Loucy (cell line): ENCODE results near the gene THBS4.

Experiments
- H2AFZ ChIP-seq: fragments of 200-600 bp; sonication (generic); 2 replicates; pipeline ENCODE4 v1.6.0; 2016; ENCODE audit warnings: antibody characterized with exemption, mild to moderate bottlenecking, low read length, moderate library complexity
- H3F3A ChIP-seq: fragments of 200-600 bp; 2 replicates; pipeline ENCODE4 v1.6.0; 2016; ENCODE audit warnings: antibody characterized with exemption, low read depth, mild to moderate bottlenecking
- H3K27me3 ChIP-seq: fragments of 200-600 bp; sonication (generic); 2 replicates; pipeline ENCODE4 v1.6.1; 2014; ENCODE audit warnings: low read length, mild to moderate bottlenecking; ENCODE audit not compliant: insufficient read depth, poor library complexity, severe bottlenecking
- H3K36me3 ChIP-seq: fragments of 200-600 bp; sonication (generic); 2 replicates; pipeline ENCODE4 v1.6.1; 2016; ENCODE audit warnings: low read length; ENCODE audit not compliant: insufficient read depth
- H3K4me1 ChIP-seq: fragments of 200-600 bp; sonication (generic); 2 replicates; pipeline ENCODE4 v1.5.1; 2014; ENCODE audit warnings: low read length, mild to moderate bottlenecking; ENCODE audit not compliant: insufficient read depth, poor library complexity, severe bottlenecking
- H3K4me2 ChIP-seq: fragments of 200-600 bp; sonication (generic); 2 replicates; pipeline ENCODE4 v1.6.0; 2014; ENCODE audit warnings: antibody characterized with exemption, low read length, low read depth, mild to moderate bottlenecking; ENCODE audit not compliant: poor library complexity, severe bottlenecking
- H3K4me3 ChIP-seq: fragments of 200-600 bp; sonication (generic); 2 replicates; pipeline ENCODE4 v1.5.1; 2014; ENCODE audit warnings: low read length, mild to moderate bottlenecking, mixed read lengths; ENCODE audit not compliant: poor library complexity, severe bottlenecking
- H3K79me2 ChIP-seq: fragments of 200-600 bp; sonication (generic); 2 replicates; pipeline ENCODE4 v1.6.1; 2014; ENCODE audit warnings: low read length; ENCODE audit not compliant: insufficient read depth
- H3K9ac ChIP-seq: fragments of 200-600 bp; sonication (generic); 2 replicates; pipeline ENCODE4 v1.6.0; 2014; ENCODE audit warnings: mild to moderate bottlenecking, low read depth, low read length, moderate library complexity; ENCODE audit not compliant: poor library complexity, severe bottlenecking
- H3K9me2 ChIP-seq: fragments of 200-600 bp; sonication (generic); replicated peaks from 2 replicates; pipeline ENCODE4 v1.6.1; 2016; ENCODE audit warnings: low read depth, low read length, mixed read lengths
- H3K9me3 ChIP-seq: fragments of 200-600 bp; sonication (generic); 2 replicates; pipeline ENCODE4 v1.6.1; 2014; ENCODE audit warnings: mild to moderate bottlenecking, antibody characterized with exemption, low read length, low read depth; ENCODE audit not compliant: insufficient read depth
- H4K20me1 ChIP-seq: fragments of 200-600 bp; sonication (generic); 2 replicates; pipeline ENCODE4 v1.6.0; 2014; ENCODE audit warnings: antibody characterized with exemption, low read length, mild to moderate bottlenecking; ENCODE audit not compliant: insufficient read depth, poor library complexity, severe bottlenecking
- EZH2phosphoT487 ChIP-seq: fragments of 200-600 bp; IDR thresholded peaks from 2 replicates; pipeline ENCODE4 v1.6.1; 2018; ENCODE audit warnings: antibody characterized with exemption, mild to moderate bottlenecking, moderate library complexity, borderline replicate concordance
- TF ChIP-seq, protein P1 (sequence below): fragments of 200-600 bp; sonication (generic); conservative IDR thresholded peaks from 2 replicates; pipeline ENCODE4 v1.5.1; 2014; ENCODE audit warnings: mild to moderate bottlenecking, antibody characterized with exemption, low read length

Gene THBS4

DNA sequence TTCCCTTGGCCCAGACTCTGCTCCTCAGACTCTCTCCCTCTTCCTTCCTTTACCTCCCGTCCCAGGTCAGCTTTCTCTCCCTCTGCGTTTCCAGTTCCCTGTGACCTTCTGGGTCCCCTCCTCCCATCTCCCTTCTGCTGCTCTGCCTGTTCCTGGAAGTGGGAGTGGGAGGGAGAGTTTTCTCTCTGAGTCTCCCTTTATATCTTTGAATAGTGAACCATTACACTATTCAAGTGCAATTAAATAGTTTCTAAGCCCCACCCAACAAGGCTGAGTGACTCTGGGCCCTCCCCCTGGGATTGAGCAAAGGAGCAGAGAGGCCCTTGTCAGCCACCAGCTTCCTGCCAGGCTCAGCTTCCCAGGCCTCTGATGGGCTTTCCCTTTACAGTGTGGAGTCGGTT, 34.8 kb downstream of the THBS4 start:
- Histone ChIP-seq H2AFZ (peak overlapping the region; percentile 65), H3F3A (no peaks in the 10 kb centered on the region), H3K4me2 (peak overlapping the region; percentile 69), H3K9me3 (no peaks in the 10 kb centered on the region), H3K79me2 (no peaks in the 10 kb centered on the region), H3K4me3 (peak overlapping the region; percentile 46), H3K27me3 (no peaks in the 10 kb centered on the region), H3K4me1 (peaks cover 42% of the 10 kb centered on the region), H3K36me3 (no peaks in the 10 kb centered on the region), H4K20me1 (no peaks in the 10 kb centered on the region), H3K9me2 (no peaks in the 10 kb centered on the region), H3K9ac (peak overlapping the region; percentile 57)
- TF ChIP-seq EZH2phosphoT487, result no peak
- TF ChIP-seq, protein P1, sequence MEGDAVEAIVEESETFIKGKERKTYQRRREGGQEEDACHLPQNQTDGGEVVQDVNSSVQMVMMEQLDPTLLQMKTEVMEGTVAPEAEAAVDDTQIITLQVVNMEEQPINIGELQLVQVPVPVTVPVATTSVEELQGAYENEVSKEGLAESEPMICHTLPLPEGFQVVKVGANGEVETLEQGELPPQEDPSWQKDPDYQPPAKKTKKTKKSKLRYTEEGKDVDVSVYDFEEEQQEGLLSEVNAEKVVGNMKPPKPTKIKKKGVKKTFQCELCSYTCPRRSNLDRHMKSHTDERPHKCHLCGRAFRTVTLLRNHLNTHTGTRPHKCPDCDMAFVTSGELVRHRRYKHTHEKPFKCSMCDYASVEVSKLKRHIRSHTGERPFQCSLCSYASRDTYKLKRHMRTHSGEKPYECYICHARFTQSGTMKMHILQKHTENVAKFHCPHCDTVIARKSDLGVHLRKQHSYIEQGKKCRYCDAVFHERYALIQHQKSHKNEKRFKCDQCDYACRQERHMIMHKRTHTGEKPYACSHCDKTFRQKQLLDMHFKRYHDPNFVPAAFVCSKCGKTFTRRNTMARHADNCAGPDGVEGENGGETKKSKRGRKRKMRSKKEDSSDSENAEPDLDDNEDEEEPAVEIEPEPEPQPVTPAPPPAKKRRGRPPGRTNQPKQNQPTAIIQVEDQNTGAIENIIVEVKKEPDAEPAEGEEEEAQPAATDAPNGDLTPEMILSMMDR, result no peak

DNA sequence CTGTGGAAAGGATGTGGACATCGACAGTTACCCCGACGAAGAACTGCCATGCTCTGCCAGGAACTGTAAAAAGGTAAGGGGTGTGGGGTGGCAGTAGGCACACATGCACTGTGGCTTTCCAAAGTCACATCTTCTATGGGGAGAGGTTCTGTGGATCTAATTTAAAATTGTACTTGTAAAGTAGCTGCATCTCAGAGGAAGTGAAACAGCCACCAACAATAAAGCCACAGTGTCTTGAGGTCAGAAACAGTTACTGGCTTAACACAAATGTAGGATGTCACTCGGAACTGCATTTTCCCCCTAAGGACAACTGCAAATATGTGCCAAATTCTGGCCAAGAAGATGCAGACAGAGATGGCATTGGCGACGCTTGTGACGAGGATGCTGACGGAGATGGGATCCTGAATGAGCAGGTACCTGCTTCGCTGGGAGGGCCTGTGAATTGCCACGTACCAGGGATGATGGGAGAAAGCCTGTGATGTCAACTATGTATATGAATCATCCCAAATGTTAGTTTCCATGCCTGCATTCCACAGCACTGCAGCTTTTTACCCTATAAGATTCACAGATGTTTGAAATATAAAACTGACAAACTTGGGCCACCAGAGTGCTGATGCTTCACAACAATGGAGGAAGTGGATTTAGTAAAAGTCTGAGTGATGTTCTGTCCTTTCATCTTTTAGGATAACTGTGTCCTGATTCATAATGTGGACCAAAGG, 35.3 kb downstream of the THBS4 start:
- H2AFZ ChIP-seq, result peak overlapping the region; percentile 65
- no peaks in the 10 kb centered on the region for H3K36me3 ChIP-seq
- H3K27me3 ChIP-seq, result no peaks in the 10 kb centered on the region
- H3K4me1 ChIP-seq, result peaks cover 42% of the 10 kb centered on the region
- no peaks in the 10 kb centered on the region for H4K20me1 ChIP-seq
- H3F3A ChIP-seq, result no peaks in the 10 kb centered on the region
- no peaks in the 10 kb centered on the region for H3K9me2 ChIP-seq
- no peaks in the 10 kb centered on the region for H3K9me3 ChIP-seq
- peak overlapping the region; percentile 46 for H3K4me3 ChIP-seq
- H3K9ac ChIP-seq, result peak overlapping the region; percentile 57
- no peak for TF ChIP-seq EZH2phosphoT487
- TF ChIP-seq, protein P1, result no peak
- no peaks in the 10 kb centered on the region for H3K79me2 ChIP-seq
- peak overlapping the region; percentile 69 for H3K4me2 ChIP-seq

DNA sequence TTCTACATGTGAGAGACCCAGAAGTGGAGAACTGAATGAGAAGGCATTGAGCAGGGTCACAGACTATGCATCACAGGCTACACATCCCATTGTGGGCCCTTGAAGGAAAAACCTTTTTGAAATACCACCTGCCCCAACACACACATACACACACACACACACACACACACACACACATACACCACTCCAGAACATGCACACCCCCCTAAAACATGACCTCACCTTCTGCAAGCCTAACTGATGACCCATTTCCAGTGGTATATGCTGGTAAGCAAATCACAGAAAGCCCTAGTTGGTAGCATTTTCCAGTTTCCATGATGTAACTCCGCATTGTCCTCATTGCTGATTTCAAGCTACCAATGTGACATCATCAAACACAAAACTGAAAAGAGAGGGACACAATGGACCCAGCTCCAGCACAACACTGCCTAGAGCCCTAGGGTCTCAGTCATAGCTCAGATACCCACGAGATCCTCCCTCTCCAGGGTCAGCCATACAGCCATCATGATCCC, 36.4 kb downstream of the THBS4 start:
- no peaks in the 10 kb centered on the region for H3K79me2 ChIP-seq
- no peak overlapping the region for H2AFZ ChIP-seq
- no peak for TF ChIP-seq EZH2phosphoT487
- TF ChIP-seq, protein P1, result no peak
- H3K4me1 ChIP-seq, result peaks cover 46% of the 10 kb centered on the region
- no peaks in the 10 kb centered on the region for H3K36me3 ChIP-seq
- no peaks in the 10 kb centered on the region for H3K9me3 ChIP-seq
- H3K4me2 ChIP-seq, result no peak overlapping the region
- no peaks in the 10 kb centered on the region for H4K20me1 ChIP-seq
- H3K9ac ChIP-seq, result no peak overlapping the region
- no peaks in the 10 kb centered on the region for H3F3A ChIP-seq
- H3K9me2 ChIP-seq, result no peaks in the 10 kb centered on the region
- no peaks in the 10 kb centered on the region for H3K27me3 ChIP-seq
- no peak overlapping the region for H3K4me3 ChIP-seq
